Panc1 (cell line): ENCODE results near the gene SLC38A1. TPM values are rescaled to one million over a fixed set of nuclear protein-coding genes. Genes with fewer than 3 reads are reported as not detected.

Source experiments
- ATAC-seq: fragments of 200-7000 bp; cut with Tn5 transposase; 2 replicates; pipeline ENCODE4 v1.9.1; 2020; ENCODE audit warnings: mild to moderate bottlenecking, moderate library complexity
- BruUV-seq: library from RNA; stranded (reverse); fragments of 400-500 nt; replicated peaks from 2 replicates; lab custom pipeline; 2021; lab: Mats Ljungman, UMichigan
- CTCF ChIA-PET: fragments of 300-600 bp; sonication (Branson Sonifier 250); formaldehyde crosslinking; loops from one replicate; lab custom pipeline; 2022; ENCODE audit warnings: antibody characterized with exemption; lab: Charles Lee
- POLR2A ChIA-PET: fragments of 300-600 bp; sonication (Branson Sonifier 250); formaldehyde crosslinking; loops from one replicate; lab custom pipeline; 2022; ENCODE audit warnings: antibody characterized with exemption; lab: Charles Lee
- DNase-seq: peaks from one replicate; pipeline ENCODE4 v3.0.0-alpha.2; 2010; ENCODE audit warnings: low read depth, low spot score
- H3K27ac ChIP-seq: 2 replicates; pipeline ENCODE4 v1.5.1; 2011; ENCODE audit warnings: mild to moderate bottlenecking, low read length, inconsistent platforms
- H3K27me3 ChIP-seq: fragments of 200-500 bp; sonication (Bioruptor generic); 2 replicates; pipeline ENCODE4 v1.6.0; 2014; ENCODE audit warnings: low read length, inconsistent platforms; ENCODE audit not compliant: control insufficient read depth, insufficient read depth
- H3K36me3 ChIP-seq: fragments of 200-500 bp; sonication (Bioruptor generic); 2 replicates; pipeline ENCODE4 v1.5.1; 2014; ENCODE audit warnings: inconsistent platforms, mild to moderate bottlenecking, low read length, moderate library complexity; ENCODE audit not compliant: control insufficient read depth, insufficient read depth
- H3K4me1 ChIP-seq: 2 replicates; pipeline ENCODE4 v1.5.1; 2011; ENCODE audit warnings: inconsistent platforms, mild to moderate bottlenecking, low read length, moderate library complexity; ENCODE audit not compliant: control insufficient read depth, insufficient read depth
- H3K4me3 ChIP-seq, 2 experiments: 2 replicates each; pipeline ENCODE4 v1.5.1; 2011 to 2012; ENCODE audit warnings: low read depth in 2 of 2, low read length in 2 of 2, mild to moderate bottlenecking in 2 of 2, inconsistent platforms in 1 of 2, moderate library complexity in 1 of 2
- H3K9me3 ChIP-seq: fragments of 200-500 bp; sonication (Bioruptor generic); 2 replicates; pipeline ENCODE4 v1.5.1; 2014; ENCODE audit warnings: low read depth, mild to moderate bottlenecking, inconsistent platforms, low read length, moderate library complexity; ENCODE audit not compliant: control insufficient read depth, insufficient read depth
- POLR2AphosphoS5 ChIP-seq: IDR thresholded peaks from 2 replicates; pipeline ENCODE4 v1.6.1; 2012; ENCODE audit warnings: mild to moderate bottlenecking, low read depth, low read length, moderate library complexity
- SIN3A ChIP-seq: IDR thresholded peaks from 2 replicates; pipeline ENCODE4 v1.6.1; 2012; ENCODE audit warnings: low read depth, mild to moderate bottlenecking, low read length, moderate library complexity, borderline replicate concordance; ENCODE audit not compliant: insufficient read depth
- TCF7L2 ChIP-seq: IDR thresholded peaks from 2 replicates; pipeline ENCODE4 v1.6.1; 2011; ENCODE audit warnings: mild to moderate bottlenecking, low read depth, low read length, inconsistent platforms
- in situ Hi-C: cut with HindIII; loops from 2 replicates; pipeline ENCODE4 v1.10.0; 2016; ENCODE audit warnings: low sequenced_read_pairs, low pct_unique_long_range_greater_than_20kb
- intact Hi-C: fragments of 100-400 bp; cut with micrococcal nuclease; formaldehyde crosslinking; loops from one replicate; pipeline ENCODE4 v1.10.0; 2022; ENCODE audit not compliant: unreplicated experiment
- total RNA-seq: library from RNA; stranded (reverse); gene quantifications from one replicate; pipeline ENCODE4 v1.2.1, GENCODE V29; 2021; ENCODE audit not compliant: unreplicated experiment
- TF ChIP-seq, protein P1 (sequence below): fragments of 450-650 bp; IDR thresholded peaks from 2 replicates; pipeline ENCODE4 v1.5.1; 2017; ENCODE audit warnings: mild to moderate bottlenecking
- TF ChIP-seq, protein P2 (sequence below), 2 experiments: IDR thresholded peaks; 2 replicates each; pipeline ENCODE4 v1.6.1; 2011 to 2012; ENCODE audit warnings: low read depth in 2 of 2, control low read depth in 1 of 2, low read length in 1 of 2, mild to moderate bottlenecking in 1 of 2, moderate library complexity in 1 of 2; ENCODE audit not compliant: insufficient read depth in 1 of 2

SLC38A1 gene
- total RNA-seq, 1 experiment from 2014 or later: 127 TPM

DNA sequence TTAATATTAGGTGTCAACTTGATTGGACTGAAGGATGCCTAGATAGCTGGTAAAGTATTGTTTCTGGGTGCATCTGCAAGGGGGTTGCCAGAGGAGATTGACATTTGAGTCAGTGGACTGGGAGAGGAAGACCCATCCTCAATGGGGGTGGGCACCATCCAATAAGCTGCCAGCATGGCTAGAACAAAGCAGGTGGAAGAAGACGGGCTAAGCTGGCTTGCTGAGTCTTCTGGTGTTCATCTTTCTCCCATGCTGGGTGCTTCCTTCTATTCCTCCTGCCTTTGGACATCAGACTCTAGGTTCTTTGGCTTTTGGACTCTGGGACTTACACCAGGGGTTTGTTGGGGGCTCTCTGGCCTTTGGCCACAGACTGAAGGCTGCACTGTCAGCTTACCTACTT is 87.4 kb downstream of the SLC38A1 start:
- Histone ChIP-seq H3K4me1 (no peaks in the 10 kb centered on the region), H3K4me3 (no peak overlapping the region), H3K9me3 (no peaks in the 10 kb centered on the region), H3K27me3 (no peaks in the 10 kb centered on the region), H3K36me3 (no peaks in the 10 kb centered on the region), H3K27ac (no peak overlapping the region)
- POLR2A ChIA-PET: no interaction called here
- intact Hi-C loops: no loop called here
- ATAC-seq (no peak), DNase-seq (no peak)
- no TSS peak for BruUV-seq
- in situ Hi-C loops: no loop called here
- TF ChIP-seq, protein P1, sequence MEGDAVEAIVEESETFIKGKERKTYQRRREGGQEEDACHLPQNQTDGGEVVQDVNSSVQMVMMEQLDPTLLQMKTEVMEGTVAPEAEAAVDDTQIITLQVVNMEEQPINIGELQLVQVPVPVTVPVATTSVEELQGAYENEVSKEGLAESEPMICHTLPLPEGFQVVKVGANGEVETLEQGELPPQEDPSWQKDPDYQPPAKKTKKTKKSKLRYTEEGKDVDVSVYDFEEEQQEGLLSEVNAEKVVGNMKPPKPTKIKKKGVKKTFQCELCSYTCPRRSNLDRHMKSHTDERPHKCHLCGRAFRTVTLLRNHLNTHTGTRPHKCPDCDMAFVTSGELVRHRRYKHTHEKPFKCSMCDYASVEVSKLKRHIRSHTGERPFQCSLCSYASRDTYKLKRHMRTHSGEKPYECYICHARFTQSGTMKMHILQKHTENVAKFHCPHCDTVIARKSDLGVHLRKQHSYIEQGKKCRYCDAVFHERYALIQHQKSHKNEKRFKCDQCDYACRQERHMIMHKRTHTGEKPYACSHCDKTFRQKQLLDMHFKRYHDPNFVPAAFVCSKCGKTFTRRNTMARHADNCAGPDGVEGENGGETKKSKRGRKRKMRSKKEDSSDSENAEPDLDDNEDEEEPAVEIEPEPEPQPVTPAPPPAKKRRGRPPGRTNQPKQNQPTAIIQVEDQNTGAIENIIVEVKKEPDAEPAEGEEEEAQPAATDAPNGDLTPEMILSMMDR: no peak
- TF ChIP-seq TCF7L2: no peak
- no peak for TF ChIP-seq POLR2AphosphoS5
- TF ChIP-seq, protein P2, sequence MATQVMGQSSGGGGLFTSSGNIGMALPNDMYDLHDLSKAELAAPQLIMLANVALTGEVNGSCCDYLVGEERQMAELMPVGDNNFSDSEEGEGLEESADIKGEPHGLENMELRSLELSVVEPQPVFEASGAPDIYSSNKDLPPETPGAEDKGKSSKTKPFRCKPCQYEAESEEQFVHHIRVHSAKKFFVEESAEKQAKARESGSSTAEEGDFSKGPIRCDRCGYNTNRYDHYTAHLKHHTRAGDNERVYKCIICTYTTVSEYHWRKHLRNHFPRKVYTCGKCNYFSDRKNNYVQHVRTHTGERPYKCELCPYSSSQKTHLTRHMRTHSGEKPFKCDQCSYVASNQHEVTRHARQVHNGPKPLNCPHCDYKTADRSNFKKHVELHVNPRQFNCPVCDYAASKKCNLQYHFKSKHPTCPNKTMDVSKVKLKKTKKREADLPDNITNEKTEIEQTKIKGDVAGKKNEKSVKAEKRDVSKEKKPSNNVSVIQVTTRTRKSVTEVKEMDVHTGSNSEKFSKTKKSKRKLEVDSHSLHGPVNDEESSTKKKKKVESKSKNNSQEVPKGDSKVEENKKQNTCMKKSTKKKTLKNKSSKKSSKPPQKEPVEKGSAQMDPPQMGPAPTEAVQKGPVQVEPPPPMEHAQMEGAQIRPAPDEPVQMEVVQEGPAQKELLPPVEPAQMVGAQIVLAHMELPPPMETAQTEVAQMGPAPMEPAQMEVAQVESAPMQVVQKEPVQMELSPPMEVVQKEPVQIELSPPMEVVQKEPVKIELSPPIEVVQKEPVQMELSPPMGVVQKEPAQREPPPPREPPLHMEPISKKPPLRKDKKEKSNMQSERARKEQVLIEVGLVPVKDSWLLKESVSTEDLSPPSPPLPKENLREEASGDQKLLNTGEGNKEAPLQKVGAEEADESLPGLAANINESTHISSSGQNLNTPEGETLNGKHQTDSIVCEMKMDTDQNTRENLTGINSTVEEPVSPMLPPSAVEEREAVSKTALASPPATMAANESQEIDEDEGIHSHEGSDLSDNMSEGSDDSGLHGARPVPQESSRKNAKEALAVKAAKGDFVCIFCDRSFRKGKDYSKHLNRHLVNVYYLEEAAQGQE (IDR thresholded peaks at IDR 0.05; ENCODE audit: insufficient read depth in 1 of 2, low read depth in 2 of 2, low read length in 1 of 2): no peak
- no peak for TF ChIP-seq SIN3A
- CTCF ChIA-PET: no interaction called here

DNA sequence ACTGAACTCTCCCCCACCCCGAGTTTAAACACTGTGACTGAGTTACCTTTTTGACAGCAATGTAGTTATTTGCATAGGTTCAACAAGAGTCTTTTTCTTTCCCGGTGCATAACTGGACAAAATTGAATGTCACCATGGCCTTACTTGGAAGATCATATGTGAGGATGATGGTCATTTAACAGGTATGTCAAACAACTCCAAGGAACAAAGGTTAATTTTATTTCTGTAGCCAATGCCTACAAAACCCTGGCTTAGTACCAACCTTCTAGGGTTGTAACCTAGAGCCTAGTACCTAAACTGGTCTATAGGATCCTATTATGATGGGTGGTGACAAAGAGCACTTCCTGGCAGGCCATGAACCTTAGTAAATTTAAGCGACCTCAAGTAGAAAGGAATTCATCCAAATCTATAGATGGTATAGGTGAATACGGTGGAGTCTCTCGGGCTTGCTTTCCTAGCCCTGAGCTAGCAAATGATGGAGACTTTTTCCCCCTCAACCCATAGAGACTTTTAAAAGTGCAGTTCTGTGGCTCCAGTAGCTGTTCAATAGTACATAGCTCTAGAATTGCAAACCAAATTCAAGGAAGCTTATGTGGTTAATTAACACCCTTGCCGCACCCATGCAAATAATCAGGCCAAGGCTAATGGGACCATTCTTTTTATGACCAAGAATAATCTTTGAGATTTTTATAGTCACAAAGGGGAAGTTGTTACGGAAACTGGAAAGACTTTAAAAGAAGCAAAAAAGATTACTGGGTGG is 89.0 kb downstream of the SLC38A1 start:
- CTCF ChIA-PET: no interaction called here
- ATAC-seq (no peak), DNase-seq (no peak)
- no TSS peak for BruUV-seq
- in situ Hi-C loops: no loop called here
- Histone ChIP-seq H3K4me3 (no peak overlapping the region), H3K27me3 (no peaks in the 10 kb centered on the region), H3K9me3 (no peaks in the 10 kb centered on the region), H3K27ac (no peak overlapping the region), H3K4me1 (no peaks in the 10 kb centered on the region), H3K36me3 (no peaks in the 10 kb centered on the region)
- POLR2A ChIA-PET: no interaction called here
- TF ChIP-seq SIN3A (no peak), TCF7L2 (no peak), POLR2AphosphoS5 (no peak)
- TF ChIP-seq, protein P2 (IDR thresholded peaks at IDR 0.05; ENCODE audit: insufficient read depth in 1 of 2, low read depth in 2 of 2, low read length in 1 of 2): no peak
- TF ChIP-seq, protein P1: no peak
- intact Hi-C loops: no loop called here
